A673 (cell line): ENCODE data around the gene SIDT2.

Experiments
- CTCF ChIP-seq: fragments of 300-800, 200-600 bp; sonication (generic); conservative IDR thresholded peaks from 2 replicates; pipeline ENCODE4 v1.5.1; 2017; ENCODE audit warnings: low read depth, mild to moderate bottlenecking, antibody characterized with exemption, low read length, moderate library complexity, mixed read lengths
- EZH2 ChIP-seq: fragments of 200-600 bp; sonication (generic); IDR thresholded peaks from 2 replicates; pipeline ENCODE4 v1.6.1; 2017; ENCODE audit warnings: borderline replicate concordance, low read depth, mild to moderate bottlenecking, mixed read lengths, antibody characterized with exemption, low read length; ENCODE audit not compliant: poor library complexity, severe bottlenecking

DNA sequence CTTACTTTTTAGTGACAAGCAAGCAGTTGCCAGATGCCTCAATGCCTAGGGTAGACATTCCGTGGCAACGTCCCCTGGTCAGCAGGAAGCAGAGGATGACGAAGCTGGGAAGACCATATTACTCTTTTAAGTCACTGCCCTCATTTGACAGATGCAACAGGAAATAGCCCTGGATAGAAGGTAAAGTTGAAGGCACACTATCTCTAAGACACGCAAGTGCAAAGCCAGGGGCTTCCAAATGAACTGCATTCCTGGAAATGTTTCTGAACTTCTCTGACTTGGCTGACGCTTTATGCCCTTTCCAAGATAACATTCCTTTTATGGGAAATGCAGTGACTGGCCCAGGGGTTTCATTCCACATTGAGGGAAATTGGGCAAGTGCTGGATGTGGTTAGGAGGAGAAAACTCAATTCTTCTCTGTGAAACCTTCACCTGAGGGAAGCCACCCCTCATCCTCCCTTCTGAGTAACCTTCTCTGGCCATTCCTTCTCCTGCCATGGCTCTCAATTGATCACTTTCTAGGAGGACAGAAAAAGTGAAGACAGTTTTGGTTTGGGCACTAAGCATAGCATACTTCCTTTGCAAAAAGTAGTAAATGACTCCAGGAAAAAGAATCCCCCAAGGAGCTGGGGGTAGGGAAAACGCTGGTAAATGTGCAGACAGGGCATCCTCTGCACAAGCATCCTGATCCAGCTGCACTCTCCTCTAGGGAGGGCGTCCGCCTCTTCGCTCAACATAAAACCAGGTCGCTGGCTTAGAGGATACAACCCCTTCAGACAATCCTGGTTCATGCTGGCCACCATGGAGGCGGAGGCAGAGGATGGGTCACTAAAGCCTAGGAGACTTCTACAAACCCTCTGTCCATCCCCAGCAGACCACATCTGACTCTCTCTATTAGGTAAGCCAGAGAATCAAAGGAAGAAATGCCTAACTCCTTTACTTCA is 38.9 kb downstream of the SIDT2 start:
- TF ChIP-seq CTCF (no peak), EZH2 (no peak)
